HepG2 (cell line): ENCODE data around the gene NAXD. TPM values are rescaled to one million over a fixed set of nuclear protein-coding genes. Genes with fewer than 3 reads are reported as not detected.

ENCODE experiments used
- ATAC-seq: fragments of 200-7000 bp; cut with Tn5 transposase; 3 replicates; pipeline ENCODE4 v1.9.1; 2020; ENCODE audit warnings: mild to moderate bottlenecking, moderate library complexity
- BruUV-seq: library from RNA; stranded (reverse); fragments of 400-500 nt; replicated peaks from 2 replicates; lab custom pipeline; 2021; lab: Mats Ljungman, UMichigan
- CTCF ChIA-PET: fragments of 300-600 bp; formaldehyde crosslinking; extraction: SDS; loops from one replicate; lab custom pipeline; 2021; ENCODE audit warnings: low total read pairs, inconsistent platforms, low intra/inter-chr PET ratio; lab: Yijun Ruan, JAX
- POLR2A ChIA-PET: fragments of 350-600 bp; sonication (Branson Sonifier 250); formaldehyde crosslinking; loops from one replicate; lab custom pipeline; 2020; ENCODE audit warnings: antibody characterized with exemption, inconsistent platforms; lab: Yijun Ruan, JAX
- DNase-seq: peaks from one replicate; pipeline ENCODE4 v3.0.0-alpha.2; 2015; ENCODE audit warnings: low spot score
- FAIRE-seq: peaks from 3 replicates; lab custom pipeline; 2011; peaks lifted over from hg19 to GRCh38; lab: Jason Lieb, UNC
- H2AFZ ChIP-seq: one replicate; pipeline ENCODE4 v1.6.1; 2011; ENCODE audit warnings: low read length, inconsistent platforms
- H3K27ac ChIP-seq: fragments of 300-600 bp; 3 replicates; pipeline ENCODE4 v1.8.0; 2011; ENCODE audit warnings: mixed run types, mild to moderate bottlenecking, mixed read lengths, low read length, inconsistent platforms; ENCODE audit not compliant: insufficient read depth; ENCODE audit errors: extremely low read length
- H3K27me3 ChIP-seq, 2 experiments: fragments of 200-600 bp in 1 of 2; 2 replicates in 1 of 2; 3 replicates in 1 of 2; pipeline versions ENCODE4 v1.6.0 to v1.8.0; 2011; ENCODE audit warnings: low read length in 2 of 2, mild to moderate bottlenecking in 2 of 2, moderate library complexity in 2 of 2, inconsistent platforms in 1 of 2; ENCODE audit not compliant: insufficient read depth in 2 of 2, control insufficient read depth in 1 of 2
- H3K36me3 ChIP-seq, 2 experiments: fragments of 200-600 bp in 1 of 2; replicated peaks in 1 of 2; 2 replicates in 1 of 2; 3 replicates in 1 of 2; pipeline versions ENCODE4 v1.5.1 to v1.8.0; 2011; ENCODE audit warnings: low read length in 2 of 2, inconsistent platforms in 1 of 2; ENCODE audit not compliant: insufficient read depth in 2 of 2, control insufficient read depth in 1 of 2
- H3K4me1 ChIP-seq: 2 replicates; pipeline ENCODE4 v1.5.1; 2012; ENCODE audit warnings: low read length, inconsistent platforms; ENCODE audit not compliant: insufficient read depth
- H3K4me2 ChIP-seq: 2 replicates; pipeline ENCODE4 v1.6.0; 2011; ENCODE audit warnings: low read depth, low read length, inconsistent platforms
- H3K4me3 ChIP-seq, 3 experiments: fragments of 200-600 bp in 1 of 3; sonication (generic), shearing (Covaris generic) in 1 of 3; replicated peaks in 1 of 3; 2 replicates each; pipeline ENCODE4 v1.5.1; 2011 to 2016; ENCODE audit warnings: low read length in 3 of 3, inconsistent platforms in 2 of 3, low read depth in 2 of 3, mild to moderate bottlenecking in 2 of 3, control low read depth in 1 of 3, mixed read lengths in 1 of 3; ENCODE audit not compliant: insufficient read depth in 1 of 3
- H3K79me2 ChIP-seq: one replicate; pipeline ENCODE4 v1.6.1; 2011; ENCODE audit warnings: low read length, inconsistent platforms; ENCODE audit not compliant: insufficient read depth
- H3K9ac ChIP-seq: 2 replicates; pipeline ENCODE4 v1.6.0; 2011; ENCODE audit warnings: mild to moderate bottlenecking, low read depth, low read length, inconsistent platforms; ENCODE audit not compliant: insufficient read depth
- H3K9me3 ChIP-seq: 2 replicates; pipeline ENCODE4 v1.5.1; 2012; ENCODE audit warnings: mild to moderate bottlenecking, low read length
- H4K20me1 ChIP-seq: 2 replicates; pipeline ENCODE4 v1.6.0; 2011; ENCODE audit warnings: inconsistent platforms, mild to moderate bottlenecking, low read length, moderate library complexity; ENCODE audit not compliant: insufficient read depth
- AGO2 ChIP-seq: fragments of 200-400 bp; formaldehyde crosslinking; optimal IDR thresholded peaks from 2 replicates; pipeline ENCODE3; 2017; ENCODE audit warnings: mild to moderate bottlenecking, low read depth, low read length, moderate library complexity
- MED13 ChIP-seq: sonication (generic); formaldehyde crosslinking; IDR thresholded peaks from 2 replicates; pipeline ENCODE4 v1.5.0; 2020; ENCODE audit warnings: missing genetic modification reagents
- POLR2G ChIP-seq: fragments of 200-400 bp; formaldehyde crosslinking; IDR thresholded peaks from 2 replicates; pipeline ENCODE4 v1.6.1; 2018; ENCODE audit warnings: mild to moderate bottlenecking, low read depth, low read length, moderate library complexity
- ZFP91 ChIP-seq: sonication (generic); formaldehyde crosslinking; IDR thresholded peaks from 2 replicates; pipeline ENCODE4 v1.9.0; 2022; ENCODE audit warnings: missing genetic modification reagents, mild to moderate bottlenecking, borderline replicate concordance
- ZNF264 ChIP-seq: sonication (generic); formaldehyde crosslinking; IDR thresholded peaks from 2 replicates; pipeline ENCODE4 v1.4.0; 2020; ENCODE audit warnings: missing genetic modification reagents
- ZNF556 ChIP-seq: sonication (generic); formaldehyde crosslinking; IDR thresholded peaks from 2 replicates; pipeline ENCODE4 v1.4.0; 2020; ENCODE audit warnings: mild to moderate bottlenecking, missing genetic modification reagents, borderline replicate concordance
- WGBS: methylation state at CpG from one replicate; pipeline ENCODE4 v1.1.6; 2017; ENCODE audit warnings: low lambda C conversion rate; 5-methylcytosine and 5-hydroxymethylcytosine counted together
- in situ Hi-C: cut with HindIII; loops from 2 replicates; pipeline ENCODE4 v1.10.0; 2017; ENCODE audit warnings: low pct_unique_long_range_greater_than_20kb; ENCODE audit not compliant: extremely low pct_ligation_motif_present
- intact Hi-C: fragments of 100-400 bp; cut with micrococcal nuclease; formaldehyde crosslinking; loops from one replicate; pipeline ENCODE4 v1.10.0; 2022; ENCODE audit not compliant: unreplicated experiment
- polyA plus RNA-seq, 8 experiments: library from polyadenylated mRNA; depleted of rRNA in 3 of 8; stranded (reverse) in 7 of 8; unstranded in 1 of 8; fragments of >200 nt; fragmentation: Illumina TruSeq in 4 of 8; extraction: Trizol in 4 of 8; gene quantifications; 2 replicates each; pipeline versions ENCODE4 v1.2.1 to v1.2.3, GENCODE V29; 2011 to 2016; ENCODE audit warnings: low read depth in 4 of 8, missing spikeins in 1 of 8, mixed read lengths in 1 of 8; ENCODE audit not compliant: insufficient read depth in 1 of 8
- total RNA-seq, 5 experiments: library from RNA; depleted of rRNA; stranded (reverse); fragments of >200 nt; fragmentation: Illumina TruSeq; extraction: Trizol; gene quantifications; 2 replicates each; pipeline ENCODE4 v1.2.3, GENCODE V29; 2016; ENCODE audit warnings: low read depth in 1 of 5

The NAXD gene
- total and polyA plus RNA-seq, 2 of the 13 experiments (the other 11 are each of a cell fraction or from before 2014, with no cell fraction given) = 19.0 to 23.2 TPM

DNA sequence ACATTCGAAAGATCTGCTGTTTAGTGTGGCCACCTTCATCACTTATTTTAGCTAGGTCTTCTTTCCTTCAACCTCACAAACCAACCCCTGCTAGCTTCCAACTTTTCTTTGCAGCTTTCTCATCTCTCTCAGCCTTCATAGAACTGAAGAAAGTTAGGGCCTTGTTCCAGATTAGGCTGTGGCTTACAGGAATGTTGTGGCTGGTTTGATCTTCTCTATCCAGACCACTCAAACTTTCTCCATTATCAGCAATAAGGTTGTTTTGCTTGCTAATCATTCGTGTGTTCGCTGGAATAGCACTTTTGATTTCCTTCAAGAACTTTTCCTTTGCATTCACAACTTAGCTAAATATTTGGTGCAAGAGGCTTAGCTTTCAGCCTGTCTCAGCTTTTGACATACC is 45.9 kb downstream of the NAXD start:
- H3K79me2 ChIP-seq = no peaks in the 10 kb centered on the region
- 99% methylated on average over 3 of the region's 3 CpGs for WGBS
- BruUV-seq = no TSS peak
- in situ Hi-C loops (no loop called here), intact Hi-C loops (no loop called here)
- DNase-seq = no peak
- ATAC-seq = no peak
- POLR2A ChIA-PET = interaction anchor here (1.5 kb wide), 1 partner anchor 54 kb away, joined by 3 read pairs; no protein-coding TSS in a partner anchor
- no peaks in the 10 kb centered on the region for H3K27me3 ChIP-seq
- no peak overlapping the region for H3K4me3 ChIP-seq
- H3K9me3 ChIP-seq = no peaks in the 10 kb centered on the region; the same call in 1 of the 2 replicates
- H3K4me1 ChIP-seq = no peaks in the 10 kb centered on the region
- no peaks in the 10 kb centered on the region for H4K20me1 ChIP-seq
- FAIRE-seq = no peak
- no peak overlapping the region for H3K4me2 ChIP-seq
- CTCF ChIA-PET = no interaction called here
- TF ChIP-seq ZNF556 (CRISPR knock-in tag) = no peak
- no peak for TF ChIP-seq ZFP91
- no peak for TF ChIP-seq ZNF264 (CRISPR knock-in tag)
- TF ChIP-seq POLR2G = no peak
- peaks cover 11 to 61% of the 10 kb centered on the region in 2 experiments; a peak in 4 of 5 replicates for H3K36me3 ChIP-seq
- no peak overlapping the region for H2AFZ ChIP-seq
- H3K27ac ChIP-seq = no peak overlapping the region
- H3K9ac ChIP-seq = no peak overlapping the region

DNA sequence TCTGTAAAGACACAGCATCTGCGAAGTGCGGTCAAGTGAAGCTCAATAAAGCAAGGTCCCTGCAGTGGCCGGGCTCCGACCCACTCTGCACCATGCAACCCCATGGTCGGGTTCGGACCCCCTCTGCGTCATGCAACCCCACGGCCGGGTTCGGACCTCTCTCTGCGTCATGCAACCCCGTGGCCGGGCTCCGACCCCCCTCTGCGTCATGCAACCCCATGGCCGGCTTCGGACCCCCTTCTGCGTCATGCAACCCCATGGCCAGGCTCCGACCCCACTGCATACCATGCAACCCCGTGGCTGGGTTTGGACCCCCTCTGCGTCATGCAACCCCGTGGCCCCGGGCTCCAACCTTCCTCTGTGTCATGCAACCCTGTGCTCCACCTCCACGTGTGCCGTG is 46.7 kb downstream of the NAXD start:
- 96% methylated on average over 8 of the region's 25 CpGs for WGBS
- in situ Hi-C loops (no loop called here), intact Hi-C loops (no loop called here)
- Histone ChIP-seq H3K79me2 (no peaks in the 10 kb centered on the region), H3K27ac (no peak overlapping the region), H3K4me1 (no peaks in the 10 kb centered on the region), H3K9me3 (no peaks in the 10 kb centered on the region; the same call in 1 of the 2 replicates), H3K4me2 (no peak overlapping the region), H3K36me3 (peaks cover 13 to 69% of the 10 kb centered on the region in 2 experiments; a peak in 4 of 5 replicates), H2AFZ (no peak overlapping the region), H3K27me3 (no peaks in the 10 kb centered on the region), H3K9ac (no peak overlapping the region), H4K20me1 (no peaks in the 10 kb centered on the region), H3K4me3 (no peak overlapping the region)
- ChIA-PET CTCF (no interaction called here), POLR2A (interaction anchor here (1.5 kb wide), 1 partner anchor 53 kb away, joined by 3 read pairs; no protein-coding TSS in a partner anchor)
- DNase-seq (no peak), ATAC-seq (no peak), FAIRE-seq (no peak)
- peak; percentile 70 for TF ChIP-seq AGO2
- no peak for TF ChIP-seq MED13 (CRISPR knock-in tag)
- no TSS peak for BruUV-seq
